WTC11 (cell line): ENCODE measurements around the gene WTAP.
"Not testable (repeated sequence)": the region's sequence is repeated elsewhere in the genome, so short reads cannot be mapped to it uniquely, and the experiment has no call there.

Experiments used
- TCF7 ChIP-seq: sonication (generic); formaldehyde crosslinking; IDR thresholded peaks from 2 replicates; pipeline ENCODE4 v1.8.0; 2022; ENCODE audit warnings: mild to moderate bottlenecking, low read depth, missing genetic modification reagents, moderate library complexity
- TP53 ChIP-seq: sonication (generic); formaldehyde crosslinking; IDR thresholded peaks from 2 replicates; pipeline ENCODE4 v1.8.1; 2023; ENCODE audit warnings: mild to moderate bottlenecking, missing genetic modification reagents
- ZBTB21 ChIP-seq: sonication (generic); formaldehyde crosslinking; IDR thresholded peaks from 2 replicates; pipeline ENCODE4 v1.8.1; 2023; ENCODE audit warnings: mild to moderate bottlenecking, missing genetic modification reagents, borderline replicate concordance
- TF ChIP-seq, protein P1 (sequence below): fragments of 200-600 bp; IDR thresholded peaks from 2 replicates; pipeline ENCODE4 v1.8.0; 2022; ENCODE audit warnings: antibody characterized with exemption
- TF ChIP-seq, protein P2 (sequence below): sonication (generic); formaldehyde crosslinking; IDR thresholded peaks from 2 replicates; pipeline ENCODE4 v1.8.1; 2022; ENCODE audit warnings: low read depth, mild to moderate bottlenecking, moderate library complexity, missing genetic modification reagents, borderline replicate concordance
- TF ChIP-seq, protein P3 (sequence below): sonication (generic); formaldehyde crosslinking; IDR thresholded peaks from 2 replicates; pipeline ENCODE4 v1.8.1; 2022; ENCODE audit warnings: mild to moderate bottlenecking, moderate library complexity, missing genetic modification reagents
- TF ChIP-seq, protein P4 (sequence below): sonication (generic); formaldehyde crosslinking; IDR thresholded peaks from 2 replicates; pipeline ENCODE4 v1.8.1; 2022; ENCODE audit warnings: mild to moderate bottlenecking, missing genetic modification reagents, moderate library complexity, borderline replicate concordance

DNA sequence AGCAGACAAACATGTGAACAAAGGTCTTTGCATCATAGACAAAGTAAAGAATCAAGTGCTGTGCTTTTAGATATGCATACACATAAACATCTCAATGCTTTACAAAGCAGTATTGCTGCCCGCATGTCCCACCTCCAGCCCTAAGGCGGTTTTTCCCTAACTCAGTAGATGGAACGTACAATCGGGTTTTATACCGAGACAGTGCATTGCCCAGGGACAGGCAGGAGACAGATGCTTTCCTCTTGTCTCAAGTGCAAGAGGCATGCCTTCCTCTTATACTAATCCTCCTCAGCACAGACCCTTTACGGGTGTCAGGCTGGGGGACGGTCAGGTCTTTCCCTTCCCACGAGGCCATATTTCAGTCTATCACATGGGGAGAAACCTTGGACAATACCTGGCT is 67.7 kb downstream of the WTAP start:
- TF ChIP-seq, protein P1, sequence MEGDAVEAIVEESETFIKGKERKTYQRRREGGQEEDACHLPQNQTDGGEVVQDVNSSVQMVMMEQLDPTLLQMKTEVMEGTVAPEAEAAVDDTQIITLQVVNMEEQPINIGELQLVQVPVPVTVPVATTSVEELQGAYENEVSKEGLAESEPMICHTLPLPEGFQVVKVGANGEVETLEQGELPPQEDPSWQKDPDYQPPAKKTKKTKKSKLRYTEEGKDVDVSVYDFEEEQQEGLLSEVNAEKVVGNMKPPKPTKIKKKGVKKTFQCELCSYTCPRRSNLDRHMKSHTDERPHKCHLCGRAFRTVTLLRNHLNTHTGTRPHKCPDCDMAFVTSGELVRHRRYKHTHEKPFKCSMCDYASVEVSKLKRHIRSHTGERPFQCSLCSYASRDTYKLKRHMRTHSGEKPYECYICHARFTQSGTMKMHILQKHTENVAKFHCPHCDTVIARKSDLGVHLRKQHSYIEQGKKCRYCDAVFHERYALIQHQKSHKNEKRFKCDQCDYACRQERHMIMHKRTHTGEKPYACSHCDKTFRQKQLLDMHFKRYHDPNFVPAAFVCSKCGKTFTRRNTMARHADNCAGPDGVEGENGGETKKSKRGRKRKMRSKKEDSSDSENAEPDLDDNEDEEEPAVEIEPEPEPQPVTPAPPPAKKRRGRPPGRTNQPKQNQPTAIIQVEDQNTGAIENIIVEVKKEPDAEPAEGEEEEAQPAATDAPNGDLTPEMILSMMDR = not testable (repeated sequence)
- TF ChIP-seq, protein P2, sequence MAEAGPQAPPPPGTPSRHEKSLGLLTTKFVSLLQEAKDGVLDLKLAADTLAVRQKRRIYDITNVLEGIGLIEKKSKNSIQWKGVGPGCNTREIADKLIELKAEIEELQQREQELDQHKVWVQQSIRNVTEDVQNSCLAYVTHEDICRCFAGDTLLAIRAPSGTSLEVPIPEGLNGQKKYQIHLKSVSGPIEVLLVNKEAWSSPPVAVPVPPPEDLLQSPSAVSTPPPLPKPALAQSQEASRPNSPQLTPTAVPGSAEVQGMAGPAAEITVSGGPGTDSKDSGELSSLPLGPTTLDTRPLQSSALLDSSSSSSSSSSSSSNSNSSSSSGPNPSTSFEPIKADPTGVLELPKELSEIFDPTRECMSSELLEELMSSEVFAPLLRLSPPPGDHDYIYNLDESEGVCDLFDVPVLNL (CRISPR knock-in tag) = not testable (repeated sequence)
- not testable (repeated sequence) for TF ChIP-seq TP53, TCF7, ZBTB21 (CRISPR knock-in tag)
- TF ChIP-seq, protein P3, sequence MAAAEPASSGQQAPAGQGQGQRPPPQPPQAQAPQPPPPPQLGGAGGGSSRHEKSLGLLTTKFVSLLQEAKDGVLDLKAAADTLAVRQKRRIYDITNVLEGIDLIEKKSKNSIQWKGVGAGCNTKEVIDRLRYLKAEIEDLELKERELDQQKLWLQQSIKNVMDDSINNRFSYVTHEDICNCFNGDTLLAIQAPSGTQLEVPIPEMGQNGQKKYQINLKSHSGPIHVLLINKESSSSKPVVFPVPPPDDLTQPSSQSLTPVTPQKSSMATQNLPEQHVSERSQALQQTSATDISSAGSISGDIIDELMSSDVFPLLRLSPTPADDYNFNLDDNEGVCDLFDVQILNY (CRISPR knock-in tag) = not testable (repeated sequence)
- TF ChIP-seq, protein P4, sequence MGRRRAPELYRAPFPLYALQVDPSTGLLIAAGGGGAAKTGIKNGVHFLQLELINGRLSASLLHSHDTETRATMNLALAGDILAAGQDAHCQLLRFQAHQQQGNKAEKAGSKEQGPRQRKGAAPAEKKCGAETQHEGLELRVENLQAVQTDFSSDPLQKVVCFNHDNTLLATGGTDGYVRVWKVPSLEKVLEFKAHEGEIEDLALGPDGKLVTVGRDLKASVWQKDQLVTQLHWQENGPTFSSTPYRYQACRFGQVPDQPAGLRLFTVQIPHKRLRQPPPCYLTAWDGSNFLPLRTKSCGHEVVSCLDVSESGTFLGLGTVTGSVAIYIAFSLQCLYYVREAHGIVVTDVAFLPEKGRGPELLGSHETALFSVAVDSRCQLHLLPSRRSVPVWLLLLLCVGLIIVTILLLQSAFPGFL (CRISPR knock-in tag) = not testable (repeated sequence)
